ENCODE measurements around the gene ZEB1. TPM values are rescaled to one million over a fixed set of nuclear protein-coding genes. Genes with fewer than 3 reads are reported as not detected.
A peak's percentile ranks its signal among the peaks of the same experiment; 100 is the strongest.

ZEB1 gene
- total RNA-seq, 1 donor from 2014 or later, result 162 TPM

GRCh38 chr10:31304291-31304970 is 14.6 kb upstream of the ZEB1 start:
- no peak overlapping the region for H3K4me3 Mint-ChIP-seq (ENCODE audit: unreplicated experiment)
- H3K27ac Mint-ChIP-seq (ENCODE audit: unreplicated experiment), result no peak overlapping the region
- H3K36me3 Mint-ChIP-seq (ENCODE audit: unreplicated experiment), result no peaks in the 10 kb centered on the region

GRCh38 chr10:31313396-31313795 is 5.6 kb upstream of the ZEB1 start:
- H3K9me3 Mint-ChIP-seq (ENCODE audit: unreplicated experiment), result peaks cover 6% of the 10 kb centered on the region
- no peak overlapping the region for H3K4me3 Mint-ChIP-seq (ENCODE audit: unreplicated experiment)
- TF ChIP-seq CTCF (IDR thresholded peaks at IDR 0.05; ENCODE audit: partially characterized antibody, unreplicated experiment), result no peak
- H3K4me1 Mint-ChIP-seq (ENCODE audit: low read depth, unreplicated experiment), result peaks cover 20% of the 10 kb centered on the region
- no peak overlapping the region for H3K27ac Mint-ChIP-seq (ENCODE audit: unreplicated experiment)
- H3K36me3 Mint-ChIP-seq (ENCODE audit: unreplicated experiment), result peaks cover 3% of the 10 kb centered on the region
- no peak for DNase-seq
- H3K27me3 Mint-ChIP-seq (ENCODE audit: unreplicated experiment), result peaks cover 6% of the 10 kb centered on the region

More at GRCh38 chr10:31304291-31304970, 14.6 kb upstream of the ZEB1 start:
- Mint-ChIP-seq H3K9me3 (ENCODE audit: unreplicated experiment) (peaks cover 2% of the 10 kb centered on the region), H3K27me3 (ENCODE audit: unreplicated experiment) (no peaks in the 10 kb centered on the region), H3K4me1 (ENCODE audit: low read depth, unreplicated experiment) (no peaks in the 10 kb centered on the region)
- TF ChIP-seq CTCF (IDR thresholded peaks at IDR 0.05; ENCODE audit: partially characterized antibody, unreplicated experiment), result no peak
- no peak for DNase-seq

- Mint-ChIP-seq H3K27ac (ENCODE audit: unreplicated experiment) (peak overlapping the region; percentile 65), H3K4me3 (ENCODE audit: unreplicated experiment) (peak overlapping the region; percentile 63)
- TF ChIP-seq CTCF (IDR thresholded peaks at IDR 0.05; ENCODE audit: partially characterized antibody, unreplicated experiment), result no peak
These were observed 4.5 kb upstream of the ZEB1 start for GRCh38 chr10:31314256-31315150.

GRCh38 chr10:31315453-31315852 is 3.6 kb upstream of the ZEB1 start:
- no peak overlapping the region for H3K27ac Mint-ChIP-seq (ENCODE audit: unreplicated experiment)
- H3K9me3 Mint-ChIP-seq (ENCODE audit: unreplicated experiment), result peaks cover 9% of the 10 kb centered on the region
- DNase-seq, result no peak
- no peak for TF ChIP-seq CTCF (IDR thresholded peaks at IDR 0.05; ENCODE audit: partially characterized antibody, unreplicated experiment)
- H3K4me3 Mint-ChIP-seq (ENCODE audit: unreplicated experiment), result peak overlapping the region; percentile 38
- H3K36me3 Mint-ChIP-seq (ENCODE audit: unreplicated experiment), result peaks cover 3% of the 10 kb centered on the region
- peaks cover 20% of the 10 kb centered on the region for H3K4me1 Mint-ChIP-seq (ENCODE audit: low read depth, unreplicated experiment)
- peaks cover 12% of the 10 kb centered on the region for H3K27me3 Mint-ChIP-seq (ENCODE audit: unreplicated experiment)

More at GRCh38 chr10:31314256-31315150, 4.5 kb upstream of the ZEB1 start:
- DNase-seq, result no peak
- Mint-ChIP-seq H3K27me3 (ENCODE audit: unreplicated experiment) (peaks cover 8% of the 10 kb centered on the region), H3K4me1 (ENCODE audit: low read depth, unreplicated experiment) (peaks cover 20% of the 10 kb centered on the region), H3K36me3 (ENCODE audit: unreplicated experiment) (peaks cover 3% of the 10 kb centered on the region), H3K9me3 (ENCODE audit: unreplicated experiment) (peaks cover 6% of the 10 kb centered on the region)
